ENCODE results near the gene MYCL. TPM values are rescaled to one million over a fixed set of nuclear protein-coding genes. Genes with fewer than 3 reads are reported as not detected.
"Not testable (repeated sequence)": the region's sequence is repeated elsewhere in the genome, so short reads cannot be mapped to it uniquely, and the experiment has no call there.

MYCL gene
- total and polyA plus RNA-seq, 8 donors, result 2.7 to 12.9 (median 10.9) TPM

DNA sequence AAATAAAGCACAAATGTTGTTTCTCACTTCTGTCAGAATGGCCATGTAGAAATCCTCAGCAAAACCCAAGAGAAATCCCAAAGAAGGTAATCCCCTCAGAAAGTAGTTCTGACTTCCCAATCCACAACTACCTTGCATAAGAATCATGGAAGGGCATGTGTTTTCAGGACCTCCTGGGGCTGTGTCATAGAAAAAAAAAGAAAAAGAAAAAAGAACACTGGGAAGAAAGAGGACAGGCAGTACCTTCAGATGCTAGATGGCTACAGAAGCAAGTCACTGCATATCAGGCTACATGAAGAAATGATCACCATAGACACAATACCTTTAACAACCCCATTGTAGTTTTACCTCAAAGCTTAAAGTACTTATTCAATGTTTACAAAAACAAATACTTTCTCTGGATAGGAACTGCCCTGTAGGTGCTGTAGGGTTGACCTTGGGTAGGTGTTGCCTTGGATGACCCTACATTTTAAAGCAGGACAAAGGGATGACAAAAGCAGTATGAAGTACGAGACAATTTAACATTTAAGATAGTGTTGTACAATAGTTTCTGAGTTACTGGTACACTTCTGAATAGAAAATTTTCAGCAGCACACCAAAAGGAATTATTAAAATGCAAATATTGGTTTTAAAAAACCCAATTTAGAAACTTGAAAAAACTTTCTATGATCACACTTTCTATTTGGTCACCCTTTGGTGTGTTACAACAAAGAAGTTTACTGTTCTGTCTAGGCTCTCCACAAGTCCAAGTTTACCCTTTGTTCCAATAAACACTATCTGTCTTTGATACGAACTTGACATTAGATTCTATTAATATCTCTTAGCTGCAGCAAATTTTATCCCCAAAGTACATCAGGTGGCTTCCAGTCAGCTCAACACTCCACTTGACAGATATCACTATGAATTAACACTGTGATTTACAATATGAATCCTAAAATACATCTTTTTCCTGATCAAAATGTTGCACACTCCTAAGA lies 23.4 kb downstream of the MYCL start:
- no peak for ATAC-seq
- Histone ChIP-seq H3K4me3 (no peak overlapping the region), H3K27me3 (no peaks in the 10 kb centered on the region), H3K27ac (no peak overlapping the region), H3K9me3 (no peaks in the 10 kb centered on the region), H3K36me3 (no peaks in the 10 kb centered on the region), H3K4me1 (peaks cover 0 to 59% of the 10 kb centered on the region in 2 donors)
- TF ChIP-seq, protein P1, sequence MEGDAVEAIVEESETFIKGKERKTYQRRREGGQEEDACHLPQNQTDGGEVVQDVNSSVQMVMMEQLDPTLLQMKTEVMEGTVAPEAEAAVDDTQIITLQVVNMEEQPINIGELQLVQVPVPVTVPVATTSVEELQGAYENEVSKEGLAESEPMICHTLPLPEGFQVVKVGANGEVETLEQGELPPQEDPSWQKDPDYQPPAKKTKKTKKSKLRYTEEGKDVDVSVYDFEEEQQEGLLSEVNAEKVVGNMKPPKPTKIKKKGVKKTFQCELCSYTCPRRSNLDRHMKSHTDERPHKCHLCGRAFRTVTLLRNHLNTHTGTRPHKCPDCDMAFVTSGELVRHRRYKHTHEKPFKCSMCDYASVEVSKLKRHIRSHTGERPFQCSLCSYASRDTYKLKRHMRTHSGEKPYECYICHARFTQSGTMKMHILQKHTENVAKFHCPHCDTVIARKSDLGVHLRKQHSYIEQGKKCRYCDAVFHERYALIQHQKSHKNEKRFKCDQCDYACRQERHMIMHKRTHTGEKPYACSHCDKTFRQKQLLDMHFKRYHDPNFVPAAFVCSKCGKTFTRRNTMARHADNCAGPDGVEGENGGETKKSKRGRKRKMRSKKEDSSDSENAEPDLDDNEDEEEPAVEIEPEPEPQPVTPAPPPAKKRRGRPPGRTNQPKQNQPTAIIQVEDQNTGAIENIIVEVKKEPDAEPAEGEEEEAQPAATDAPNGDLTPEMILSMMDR (IDR thresholded peaks at IDR 0.05), result no peak
- DNase-seq, result no peak
- intact Hi-C loops (cut with DNase I), result no loop called here

DNA sequence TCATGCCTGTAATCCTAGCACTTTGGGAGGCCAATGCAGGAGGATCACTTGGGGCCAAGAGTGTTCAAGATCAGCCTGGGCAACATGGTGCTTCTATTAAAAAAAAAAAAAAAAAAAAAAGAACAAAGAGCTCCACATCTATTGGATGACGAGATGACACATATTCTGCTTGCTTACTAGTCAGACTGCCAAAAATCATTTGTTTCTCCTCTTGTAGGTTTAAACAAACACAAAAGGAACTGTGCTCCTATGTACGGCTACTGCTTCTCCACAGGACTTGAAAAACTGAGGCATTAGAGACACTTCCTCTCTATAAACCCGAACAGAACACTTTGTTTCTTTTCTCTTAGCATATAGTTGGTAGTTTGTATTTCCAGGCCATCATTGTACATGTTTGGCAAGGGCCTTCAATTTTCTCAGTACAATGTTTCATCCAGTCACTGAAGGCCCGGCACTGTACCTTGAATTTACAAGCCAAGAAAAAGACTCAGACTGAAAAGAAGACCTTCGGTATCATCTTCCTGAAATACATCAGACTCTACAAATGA lies 24.4 kb downstream of the MYCL start:
- H3K36me3 ChIP-seq, result no peaks in the 10 kb centered on the region
- H3K27ac ChIP-seq, result no peak overlapping the region
- H3K4me1 ChIP-seq, result peaks cover 0 to 52% of the 10 kb centered on the region in 2 donors
- ATAC-seq, result no peak
- H3K27me3 ChIP-seq, result no peaks in the 10 kb centered on the region
- TF ChIP-seq, protein P1 (IDR thresholded peaks at IDR 0.05), result no peak
- H3K4me3 ChIP-seq, result no peak overlapping the region
- no peaks in the 10 kb centered on the region for H3K9me3 ChIP-seq
- no peak for DNase-seq
- intact Hi-C loops (cut with DNase I), result no loop called here

DNA sequence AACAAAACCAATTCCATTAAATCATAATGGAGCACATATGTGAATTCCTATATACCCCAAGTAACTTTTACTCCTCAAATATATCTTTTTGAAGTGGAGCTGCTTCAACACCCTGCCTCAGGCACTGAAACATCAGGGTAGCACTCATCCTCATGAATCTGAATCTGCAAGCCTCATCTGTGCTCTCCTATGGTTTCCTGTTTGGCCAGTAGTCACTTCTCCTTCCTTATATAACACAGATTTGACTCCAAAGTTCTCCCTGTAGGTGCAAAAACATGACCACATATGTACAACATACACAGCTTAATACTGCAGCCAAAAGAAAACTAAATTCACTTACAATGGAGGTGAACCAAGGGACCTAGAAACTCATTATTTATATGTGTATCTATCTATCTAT lies 25.6 kb downstream of the MYCL start:
- peaks cover 0 to 41% of the 10 kb centered on the region in 2 donors for H3K4me1 ChIP-seq
- ATAC-seq, result no peak
- TF ChIP-seq, protein P1 (IDR thresholded peaks at IDR 0.05), result no peak
- no peak overlapping the region for H3K4me3 ChIP-seq
- no peak for DNase-seq
- H3K36me3 ChIP-seq, result no peaks in the 10 kb centered on the region
- H3K27me3 ChIP-seq, result no peaks in the 10 kb centered on the region
- intact Hi-C loops (cut with DNase I), result no loop called here
- H3K27ac ChIP-seq, result no peak overlapping the region
- H3K9me3 ChIP-seq, result no peaks in the 10 kb centered on the region

DNA sequence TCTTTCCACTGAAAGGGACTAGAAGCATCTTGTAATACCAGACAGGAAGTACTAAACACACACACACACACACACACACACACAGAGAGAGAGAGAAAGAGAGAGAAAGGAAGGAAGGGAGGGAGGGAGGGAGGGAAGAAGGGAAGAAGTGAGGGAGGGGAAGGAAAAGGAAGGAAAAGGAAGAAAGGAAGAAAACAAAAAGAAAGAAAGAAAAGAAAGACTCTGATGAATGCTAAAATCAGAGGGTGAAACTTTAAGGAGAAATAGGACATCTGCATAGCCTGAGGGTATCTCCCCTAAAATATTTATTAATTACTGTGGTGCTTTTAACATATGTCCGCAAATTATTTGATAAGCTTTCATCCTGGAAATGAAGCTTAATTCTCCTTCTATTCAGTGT lies 29.0 kb downstream of the MYCL start:
- ATAC-seq (no peak), DNase-seq (no peak)
- H3K27ac ChIP-seq, result no peak overlapping the region
- intact Hi-C loops (cut with DNase I), result no loop called here
- H3K36me3 ChIP-seq, result no peaks in the 10 kb centered on the region
- TF ChIP-seq, protein P1 (IDR thresholded peaks at IDR 0.05), result no peak
- no peaks in the 10 kb centered on the region for H3K9me3 ChIP-seq
- peaks cover 0 to 28% of the 10 kb centered on the region in 2 donors for H3K4me1 ChIP-seq
- H3K27me3 ChIP-seq, result no peaks in the 10 kb centered on the region
- no peak overlapping the region for H3K4me3 ChIP-seq

DNA sequence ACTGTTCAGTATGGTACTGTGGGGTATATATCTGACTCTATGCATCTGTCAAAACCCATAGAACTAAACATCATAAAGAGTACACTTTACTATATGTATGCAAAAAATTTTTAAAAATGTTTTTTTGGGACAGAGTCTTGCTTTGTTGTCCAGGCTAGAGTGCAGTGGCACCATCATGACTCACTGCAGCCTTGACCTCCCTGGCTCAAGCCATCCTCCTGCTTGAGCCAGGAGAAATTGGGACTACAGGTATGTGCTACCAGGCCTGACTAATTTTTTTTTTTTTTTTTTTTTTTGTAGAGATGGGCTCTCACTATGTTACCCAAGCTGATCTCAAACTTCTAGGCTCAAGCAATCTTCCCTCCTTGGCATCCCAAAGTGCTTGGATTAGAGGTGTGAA lies 29.9 kb downstream of the MYCL start:
- no peak for ATAC-seq
- Histone ChIP-seq H3K4me3 (no peak overlapping the region), H3K27me3 (no peaks in the 10 kb centered on the region), H3K9me3 (no peaks in the 10 kb centered on the region), H3K27ac (no peak overlapping the region), H3K36me3 (no peaks in the 10 kb centered on the region), H3K4me1 (peaks cover 0 to 19% of the 10 kb centered on the region in 2 donors)
- no peak for DNase-seq
- intact Hi-C loops (cut with DNase I), result no loop called here
- TF ChIP-seq, protein P1 (IDR thresholded peaks at IDR 0.05), result no peak

DNA sequence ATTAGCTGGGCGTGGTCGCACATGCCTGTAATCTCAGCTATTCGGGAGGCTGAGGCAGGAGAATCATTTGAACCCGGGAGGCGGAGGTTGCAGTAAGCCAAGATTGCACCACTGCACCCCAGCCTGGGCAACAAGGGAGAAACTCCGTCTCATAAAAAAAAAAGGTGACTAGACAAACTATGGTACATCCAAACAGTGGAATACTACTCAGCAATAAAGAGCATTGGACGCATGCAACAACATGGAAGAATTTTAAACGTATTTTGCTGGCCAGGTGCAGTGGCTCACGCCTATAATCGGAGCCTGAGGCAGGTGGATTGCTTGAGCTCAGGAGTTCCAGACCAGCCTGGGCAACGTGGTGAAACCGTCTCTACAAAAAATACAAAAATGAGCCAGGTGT lies 30.7 kb downstream of the MYCL start:
- DNase-seq; intact Hi-C loops (cut with DNase I); H3K27ac ChIP-seq; H3K36me3 ChIP-seq; H3K4me3 ChIP-seq; H3K9me3 ChIP-seq; H3K27me3 ChIP-seq; ATAC-seq: not testable (repeated sequence)
- H3K4me1 ChIP-seq, result peaks cover 0 to 13% of the 10 kb centered on the region in 2 donors

DNA sequence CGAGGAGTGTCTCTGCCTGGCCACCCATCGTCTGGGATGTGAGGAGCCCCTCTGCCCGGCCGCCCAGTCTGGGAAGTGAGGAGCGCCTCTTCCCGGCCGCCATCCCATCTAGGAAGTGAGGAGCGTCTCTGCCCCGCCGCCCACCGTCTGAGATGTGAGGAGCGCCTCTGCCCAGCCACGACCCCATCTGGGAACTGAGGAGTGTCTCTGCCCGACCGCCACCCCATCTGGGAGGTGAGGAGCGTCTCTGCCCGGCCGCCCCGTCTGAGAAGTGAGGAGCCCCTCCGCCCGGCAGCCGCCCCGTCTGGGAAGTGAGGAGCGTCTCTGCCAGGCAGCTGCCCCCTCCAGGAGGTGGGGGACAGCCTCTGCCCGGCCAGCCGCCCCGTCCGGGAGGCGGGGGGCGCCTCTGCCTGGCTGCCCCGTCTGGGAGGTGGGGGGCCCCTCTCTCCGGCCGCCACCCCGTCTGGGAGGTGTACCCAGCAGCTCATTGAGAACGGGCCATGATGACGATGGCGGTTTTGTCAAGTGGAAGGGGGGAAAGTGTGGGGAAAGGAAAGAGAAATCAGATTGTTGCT lies 32.1 kb downstream of the MYCL start:
- H3K4me3 ChIP-seq; H3K27ac ChIP-seq; intact Hi-C loops (cut with DNase I); ATAC-seq; H3K9me3 ChIP-seq; H3K27me3 ChIP-seq; H3K4me1 ChIP-seq; H3K36me3 ChIP-seq; DNase-seq: not testable (repeated sequence)
